Left lobe of liver (tissue), 2 donors: Measurements from ENCODE around the gene KCTD1. TPM values are rescaled to one million over a fixed set of nuclear protein-coding genes. Genes with fewer than 3 reads are reported as not detected.
"Not testable (repeated sequence)": the region's sequence is repeated elsewhere in the genome, so short reads cannot be mapped to it uniquely, and the experiment has no call there.

Experiments used
- ATAC-seq: fragments of 200-7000 bp; cut with Tn5 transposase; one replicate; pipeline ENCODE4 v1.9.1; 2020; ENCODE audit warnings: mild to moderate bottlenecking, moderate library complexity
- DNase-seq: peaks from one replicate; pipeline ENCODE4 v3.0.0-alpha.2; 2020; ENCODE audit warnings: low spot score
- total RNA-seq: library from RNA; stranded (reverse); gene quantifications from one replicate; pipeline ENCODE4 v1.2.1, GENCODE V29; 2021
- donor health status: DM: no; HTN: no; CAD: no; lungs with moderate emphysema.
- donor health status: DM: no; HTN: yes; CAD: no.

The KCTD1 gene
- total RNA-seq, 1 donor from 2014 or later: 5.0 TPM

- ATAC-seq: no peak
Measured at GRCh38 chr18:26460449-26461091, 87.8 kb downstream of the KCTD1 start.

DNA sequence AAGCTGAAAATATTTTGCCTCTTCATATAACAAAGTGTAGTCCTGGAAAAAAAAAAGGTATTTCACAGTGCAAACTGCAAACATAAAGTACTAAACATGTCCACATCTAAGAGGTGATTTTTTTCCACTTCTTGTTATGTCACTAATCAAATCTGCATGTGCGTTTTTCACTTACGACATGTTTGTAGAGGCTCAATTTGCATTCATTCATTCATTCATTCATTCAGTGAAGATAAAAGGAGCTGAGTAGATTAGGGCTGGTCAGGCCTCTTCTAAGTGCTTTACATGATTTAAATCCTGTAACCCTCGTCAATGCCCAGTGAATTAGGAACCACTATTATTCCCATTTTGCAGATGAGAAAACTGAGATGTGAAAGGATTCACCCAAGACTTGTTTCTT, 88.5 kb downstream of the KCTD1 start:
- no peak for ATAC-seq

More at GRCh38 chr18:26460449-26461091, 87.8 kb downstream of the KCTD1 start:
- no peak for DNase-seq

GRCh38 chr18:26459340-26459739, 89.0 kb downstream of the KCTD1 start:
- ATAC-seq (no peak), DNase-seq (no peak)

More for the DNA sequence above, 88.5 kb downstream of the KCTD1 start:
- no peak for DNase-seq

- no peak for ATAC-seq
- no peak for DNase-seq
Measured at GRCh38 chr18:26458526-26459232, 89.7 kb downstream of the KCTD1 start.

DNA sequence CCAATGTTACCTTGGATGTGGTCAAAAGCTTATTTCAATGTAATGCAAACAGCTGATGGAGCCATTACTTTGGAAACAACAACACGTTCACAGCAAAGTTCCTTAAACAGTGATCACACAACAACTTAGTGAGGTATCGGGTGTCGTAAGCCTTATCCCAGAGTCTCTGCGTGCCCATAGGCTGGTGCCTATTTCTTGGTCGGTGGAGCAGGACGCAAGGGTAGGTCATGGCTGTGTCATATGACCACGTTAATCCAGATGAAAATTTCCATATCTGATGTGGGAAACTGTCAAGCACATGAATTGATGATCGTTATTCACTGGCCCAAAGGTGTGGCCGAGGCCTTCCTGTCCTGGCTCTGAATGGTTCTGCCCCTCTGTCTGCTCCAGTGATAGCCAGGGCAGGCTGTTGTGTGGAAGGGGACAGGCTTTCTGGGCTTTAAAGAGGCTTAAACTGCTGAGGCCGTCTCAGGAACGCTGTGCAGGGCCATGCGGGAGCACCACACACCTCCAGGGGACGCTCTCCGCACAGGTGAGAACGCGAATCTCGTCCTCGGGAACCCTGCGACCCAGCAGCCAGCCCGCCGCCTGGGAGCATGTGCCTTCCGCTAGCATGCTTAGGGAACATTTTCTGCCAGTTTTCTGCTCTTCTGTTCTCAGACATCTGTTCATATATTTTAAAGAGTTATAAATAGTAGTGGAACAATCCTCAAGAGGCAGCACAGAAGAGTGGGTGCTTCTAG, 90.6 kb downstream of the KCTD1 start:
- DNase-seq (no peak), ATAC-seq (no peak)

- no peak for ATAC-seq
Measured at GRCh38 chr18:26457195-26457594, 91.2 kb downstream of the KCTD1 start.

GRCh38 chr18:26456070-26456491, 92.3 kb downstream of the KCTD1 start:
- ATAC-seq (no peak), DNase-seq (no peak)

More at GRCh38 chr18:26457195-26457594, 91.2 kb downstream of the KCTD1 start:
- no peak for DNase-seq

DNA sequence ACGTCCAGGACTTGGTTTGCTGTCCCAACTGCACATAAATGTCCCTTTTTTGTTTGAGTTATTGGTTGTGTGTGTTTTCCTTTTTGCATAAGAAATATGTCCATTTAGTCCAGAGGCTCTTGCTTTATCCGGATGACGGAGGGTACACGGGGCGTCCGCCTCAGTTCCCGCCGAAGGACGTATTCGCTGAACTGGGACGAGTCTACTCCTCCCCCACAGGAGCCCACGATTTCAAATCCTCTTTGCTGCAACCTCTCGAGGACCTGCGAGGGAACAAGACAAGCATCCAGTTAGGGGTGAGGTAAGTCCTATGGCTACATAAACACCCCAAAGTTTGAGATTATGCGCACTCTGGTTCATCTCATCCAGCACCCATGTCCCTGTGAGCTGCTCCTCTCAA, 92.7 kb downstream of the KCTD1 start:
- DNase-seq (no peak), ATAC-seq (no peak)

DNA sequence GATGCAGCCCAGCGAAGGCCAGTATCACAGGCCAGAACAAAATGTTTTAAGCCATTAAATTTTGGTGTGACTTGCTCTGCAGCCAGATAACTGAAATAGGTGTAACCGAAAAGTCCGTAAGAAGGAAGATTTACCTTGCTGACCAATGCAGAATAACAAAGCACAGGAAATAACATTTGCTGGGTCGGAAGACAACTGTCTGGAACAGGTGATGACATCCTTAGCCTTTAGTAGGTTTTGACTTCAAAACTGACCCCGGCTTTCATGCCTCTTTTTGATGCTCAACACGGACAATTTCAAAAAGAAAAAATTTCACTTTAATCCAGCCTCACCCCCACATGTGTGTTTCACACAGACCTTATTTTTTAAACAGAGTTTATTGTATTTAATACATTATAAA, 93.7 kb downstream of the KCTD1 start:
- DNase-seq (no peak), ATAC-seq (no peak)

DNA sequence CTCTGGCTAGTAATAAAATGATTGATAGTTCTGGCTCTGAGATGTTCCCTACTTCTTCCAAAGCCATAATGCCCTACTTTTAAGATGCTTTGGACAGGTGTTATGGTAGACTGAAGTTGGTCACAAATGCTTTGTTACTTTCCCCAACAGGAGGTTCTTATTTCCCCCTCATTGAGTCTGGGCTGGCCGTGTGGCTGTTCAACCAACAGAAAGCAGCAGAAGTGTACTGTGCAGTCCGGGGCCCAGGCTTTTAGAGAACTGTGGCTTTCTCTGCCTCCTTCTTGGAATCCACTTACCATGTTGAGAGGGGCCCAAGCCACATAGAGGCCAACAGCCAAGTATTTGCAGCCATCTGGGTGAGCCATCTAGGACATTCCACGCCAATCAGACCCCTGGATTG, 94.2 kb downstream of the KCTD1 start:
- DNase-seq (no peak), ATAC-seq (no peak)

DNA sequence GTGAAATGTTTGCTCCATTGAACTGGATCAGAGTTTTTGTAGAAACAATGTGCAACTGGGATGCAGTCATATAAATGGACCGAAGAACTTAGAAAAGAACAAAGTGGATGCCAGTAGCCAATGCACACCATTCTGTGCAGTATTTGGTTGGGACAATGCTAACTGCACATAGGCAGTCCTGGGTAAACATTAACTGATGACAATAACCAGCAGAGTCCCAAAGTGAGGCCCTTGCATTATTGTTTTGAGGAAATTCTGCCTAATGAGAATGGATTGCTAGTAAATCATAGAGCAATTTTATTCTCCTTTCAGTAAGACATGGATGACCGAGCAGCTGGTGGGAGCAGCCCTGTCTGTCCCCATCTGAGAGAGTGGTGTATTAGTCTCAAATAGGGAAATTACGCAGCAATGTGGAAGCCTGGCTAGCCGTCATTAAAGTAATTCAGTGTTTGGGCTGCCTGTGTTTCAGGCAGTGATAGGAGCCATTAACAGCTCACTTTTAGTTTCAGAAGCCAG, 94.9 kb downstream of the KCTD1 start:
- no peak for DNase-seq
- ATAC-seq: peak; percentile 29

DNA sequence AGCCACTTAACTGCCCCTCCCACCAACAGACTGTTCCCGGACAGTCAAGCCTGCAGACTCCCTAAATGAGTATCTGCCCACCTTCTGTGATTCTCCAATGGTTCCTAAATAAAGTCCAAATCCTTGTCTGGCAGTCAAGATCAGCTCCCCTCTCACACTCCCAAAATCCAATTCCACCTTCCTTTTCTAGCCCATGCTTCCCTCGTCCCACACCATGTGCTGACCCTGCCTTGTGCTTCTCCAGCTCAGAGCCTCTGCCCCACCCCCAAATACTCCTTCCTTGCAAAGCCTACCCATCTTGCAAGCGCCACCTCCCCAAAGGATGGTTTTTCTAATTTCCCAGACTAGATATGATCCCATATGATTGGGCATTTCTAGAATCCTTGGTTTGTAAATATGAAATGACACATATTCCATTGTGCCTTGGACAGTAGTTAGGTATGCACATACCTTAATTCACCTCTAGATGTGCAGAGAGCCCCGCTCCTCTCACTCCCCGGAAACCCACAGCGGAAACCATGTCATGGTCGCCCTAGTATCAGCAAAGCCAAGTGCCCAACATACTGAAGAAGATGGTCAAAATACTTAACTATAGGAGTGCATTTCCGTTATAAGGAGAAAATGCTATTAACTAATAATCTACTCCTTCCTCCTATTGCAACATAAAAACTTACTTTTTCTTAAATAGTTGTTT, 97.2 kb downstream of the KCTD1 start:
- ATAC-seq (no peak), DNase-seq (no peak)

DNA sequence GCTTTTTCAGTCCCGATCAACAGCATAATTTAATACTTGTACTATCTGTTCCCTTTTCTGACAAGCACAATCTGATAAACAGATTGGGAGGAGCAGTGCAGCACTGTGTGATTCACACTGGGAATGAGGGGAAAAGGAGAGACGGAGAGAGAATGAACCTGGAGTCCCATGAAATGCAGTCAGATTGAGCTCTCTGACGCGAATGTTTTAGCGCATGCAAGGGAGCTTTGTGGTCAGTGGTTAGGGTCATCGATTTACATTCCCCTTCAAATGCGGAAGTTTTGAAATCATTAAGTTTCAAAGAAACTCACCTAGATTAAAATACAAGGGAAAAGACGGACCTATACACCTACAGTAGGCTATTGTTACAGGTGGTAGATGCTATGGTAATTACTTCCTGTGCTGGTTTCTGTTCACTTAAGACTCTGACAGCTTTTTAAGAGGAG, 99.6 kb downstream of the KCTD1 start:
- ATAC-seq (no peak), DNase-seq (no peak)

DNA sequence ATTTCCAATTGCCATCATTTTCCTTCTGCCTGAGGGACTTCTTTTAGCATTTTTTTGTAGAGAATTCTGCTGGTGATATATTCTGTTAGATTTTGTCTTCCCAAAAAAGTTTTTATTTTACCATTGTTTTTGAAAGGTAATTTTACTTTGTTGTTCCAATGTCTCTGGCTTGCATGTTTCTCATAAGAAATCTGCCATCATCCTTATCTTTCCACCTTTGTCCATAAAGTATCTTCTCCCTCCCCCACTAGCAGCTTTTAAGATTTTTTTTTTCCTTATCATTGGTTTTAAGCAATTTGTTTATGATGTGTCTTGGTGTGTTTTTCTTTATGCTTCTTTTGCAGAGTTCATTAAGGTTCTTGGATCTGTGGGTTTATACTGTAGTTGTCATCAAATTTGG, 104.5 kb downstream of the KCTD1 start:
- DNase-seq (no peak), ATAC-seq (no peak)

DNA sequence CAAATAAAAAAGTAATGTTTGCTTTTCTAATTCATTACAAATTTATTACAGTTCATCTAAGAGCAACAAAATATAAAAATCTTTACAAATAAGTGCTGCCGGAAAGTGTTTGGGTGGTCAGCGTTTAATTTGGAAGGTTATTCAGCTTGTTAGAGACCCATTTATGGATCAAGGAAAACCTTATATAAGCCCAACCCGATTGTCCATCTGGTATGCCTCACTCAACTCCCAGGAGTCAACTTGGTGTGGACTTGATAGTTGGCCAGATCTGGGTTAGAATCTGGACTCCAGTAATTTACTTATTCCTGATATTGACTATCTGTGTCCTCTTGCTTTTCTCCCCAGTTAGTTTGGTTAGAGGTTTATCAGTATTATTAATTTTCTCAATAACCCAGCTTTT, 106.2 kb downstream of the KCTD1 start:
- ATAC-seq: no peak
- DNase-seq: no peak

DNA sequence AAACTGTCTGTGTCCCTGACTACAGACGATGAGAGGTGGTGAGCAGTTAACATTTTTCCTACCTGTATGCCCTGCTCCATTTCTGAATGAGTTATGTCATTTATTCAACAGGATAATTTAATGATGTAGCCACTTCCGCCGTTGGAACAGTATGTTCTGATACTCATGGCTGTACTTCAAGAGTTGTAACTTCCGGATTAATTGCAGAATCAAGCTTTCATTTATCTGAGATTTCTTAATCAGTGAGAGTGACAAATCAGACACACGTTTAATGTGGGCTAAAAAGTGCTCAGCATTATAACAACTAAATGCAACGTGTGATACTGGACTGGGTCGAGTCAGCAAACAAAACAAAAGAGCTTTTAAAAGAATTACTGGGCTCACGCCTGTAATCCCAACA, 107.7 kb downstream of the KCTD1 start:
- no peak for DNase-seq
- no peak for ATAC-seq

DNA sequence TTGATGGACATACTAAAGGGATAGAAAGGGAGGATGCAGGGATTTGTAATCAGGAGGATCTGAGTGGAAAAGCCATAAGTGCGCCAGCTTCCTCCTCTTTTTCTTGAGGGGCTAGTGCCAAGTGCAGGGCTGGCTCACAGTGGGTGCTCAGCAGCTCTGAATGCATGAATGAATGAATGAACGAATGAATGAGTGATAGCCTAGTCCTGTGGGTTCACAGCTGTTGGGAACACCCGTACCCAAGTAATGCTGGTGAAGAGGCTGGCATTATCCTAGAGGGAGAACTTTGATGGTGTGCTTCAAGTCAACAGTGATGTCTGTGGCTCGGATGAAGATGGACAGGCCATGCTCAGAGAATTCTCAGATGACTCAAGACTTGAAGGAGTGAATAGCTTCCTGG, 108.8 kb downstream of the KCTD1 start:
- ATAC-seq (no peak), DNase-seq (no peak)

DNA sequence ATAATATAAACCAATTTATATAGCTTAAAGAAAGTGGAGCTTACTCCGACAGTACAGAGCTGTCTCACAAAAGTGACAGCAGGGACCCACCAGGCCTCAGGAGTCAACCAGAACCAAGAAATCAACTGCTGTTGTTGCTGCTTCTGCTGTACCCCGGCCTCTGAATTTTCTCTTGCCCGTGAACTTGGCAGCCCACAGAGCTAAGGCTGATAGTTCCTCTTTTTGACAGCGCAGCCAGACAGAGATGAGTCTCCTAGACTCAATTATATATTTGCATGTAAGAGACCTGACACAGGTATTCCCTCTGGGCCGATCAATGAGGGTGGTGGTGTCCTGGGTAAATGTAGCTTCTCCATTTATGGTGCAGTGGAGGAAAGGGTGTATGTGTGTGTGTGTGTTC, 109.4 kb downstream of the KCTD1 start:
- ATAC-seq: no peak

DNA sequence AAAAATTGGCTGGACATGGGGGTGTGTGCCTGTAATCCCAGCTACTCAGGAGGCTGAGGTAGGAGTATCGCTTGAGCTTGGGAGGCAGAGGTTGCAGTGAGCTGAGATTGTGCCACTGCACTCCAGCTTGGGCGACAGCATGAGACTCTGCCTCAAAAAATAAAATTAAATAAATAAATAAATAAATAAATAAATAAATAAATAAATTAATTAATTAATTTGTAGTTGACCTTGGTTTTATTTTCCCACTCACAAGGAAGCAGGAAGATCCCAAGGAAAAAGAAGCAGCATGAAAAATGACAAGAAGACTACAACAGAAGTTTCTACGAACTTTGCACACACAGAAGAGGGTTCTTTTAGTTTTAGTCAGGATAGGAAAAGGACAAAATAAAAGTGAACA, 110.7 kb downstream of the KCTD1 start:
- ATAC-seq, DNase-seq: not testable (repeated sequence)

More for the DNA sequence above, 109.4 kb downstream of the KCTD1 start:
- DNase-seq: no peak

DNA sequence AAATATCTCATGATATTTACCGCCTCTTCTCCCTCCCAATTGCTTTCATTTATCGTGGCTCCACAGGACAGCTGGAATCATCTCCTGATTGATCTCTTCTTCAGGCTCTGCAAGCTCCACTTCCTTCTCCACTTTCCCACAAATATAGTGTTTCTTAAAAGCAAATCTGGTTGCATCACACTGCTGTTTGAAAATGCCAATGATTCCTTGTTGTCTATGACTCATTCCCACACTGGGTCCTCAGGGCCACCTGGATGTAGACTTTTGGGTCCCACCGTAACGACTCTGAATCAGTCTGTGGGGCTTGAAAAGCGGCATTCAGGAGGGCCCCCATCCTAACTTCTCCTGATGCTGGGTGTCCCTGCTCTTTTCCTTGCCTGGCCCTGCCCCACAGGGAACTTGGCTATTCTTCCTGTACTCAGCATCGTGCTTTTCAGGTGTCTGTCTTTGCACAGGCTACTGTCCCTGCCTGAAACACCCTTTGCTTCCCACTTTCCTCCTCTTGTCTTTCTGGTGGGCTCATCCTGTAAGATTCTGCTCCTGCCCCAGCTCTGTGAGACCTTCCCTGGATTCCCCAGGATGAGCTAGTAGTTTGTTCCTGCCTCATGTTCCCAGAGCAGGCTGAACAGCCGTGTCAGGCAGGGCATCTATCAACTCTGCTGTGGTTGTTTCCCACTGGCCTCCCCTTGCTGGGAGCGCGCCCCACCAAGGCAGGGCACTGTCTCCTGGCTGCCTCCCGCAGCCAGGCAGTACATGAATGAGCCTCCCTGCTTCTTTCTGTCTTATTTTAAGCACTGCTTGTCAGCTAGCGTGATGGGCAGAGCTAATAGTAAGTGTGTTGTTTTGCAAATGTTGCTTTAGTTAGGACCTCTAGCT, 111.9 kb downstream of the KCTD1 start:
- ATAC-seq: no peak
- no peak for DNase-seq
